M059J (cell line): ENCODE measurements around the gene ACADS. TPM values are rescaled to one million over a fixed set of nuclear protein-coding genes. Genes with fewer than 3 reads are reported as not detected.

Experiments used
- total RNA-seq: library from RNA; depleted of rRNA; stranded (reverse); fragments of >200 nt; shearing (Covaris generic); gene quantifications from 2 replicates; pipeline ENCODE4 v1.2.3, GENCODE V29; 2014; rRNA removed

ACADS gene
- total RNA-seq, 1 experiment from 2014 or later = 9.1 TPM

Other genes starting within 250 kb of the ACADS start
- 529 and 605 TPM in 2 replicates for gene DYNLL1, start 229.7 kb upstream of the ACADS start, total RNA-seq
- 34.4 and 39.3 TPM in 2 replicates for gene COQ5, start 196.7 kb upstream of the ACADS start, total RNA-seq
- gene RNF10, start 191.5 kb upstream of the ACADS start, total RNA-seq = 94.1 and 135 TPM in 2 replicates
- 66.2 and 83.0 TPM in 2 replicates for gene POP5, start 144.4 kb upstream of the ACADS start, total RNA-seq
- gene CABP1, start 85.2 kb upstream of the ACADS start, total RNA-seq = not detected in 2 replicates
- gene MLEC, start 38.7 kb upstream of the ACADS start, total RNA-seq = 105 and 148 TPM in 2 replicates
- gene UNC119B, start 15.4 kb upstream of the ACADS start, total RNA-seq = 4.8 and 11.1 TPM in 2 replicates
- gene SPPL3, start 178.5 kb downstream of the ACADS start, total RNA-seq = 3.9 and 9.7 TPM in 2 replicates